K562 (cell line): ENCODE results near the gene TMEM116. TPM values are rescaled to one million over a fixed set of nuclear protein-coding genes. Genes with fewer than 3 reads are reported as not detected.
A peak's percentile ranks its signal among the peaks of the same experiment; 100 is the strongest.

ENCODE experiments used
- BCL6 ChIP-seq: fragments of 250-450 bp; sonication (Bioruptor Pico); IDR thresholded peaks from 2 replicates; pipeline ENCODE4 v1.4.0; 2020
- BMI1 ChIP-seq: fragments of 150-350 bp; IDR thresholded peaks from 2 replicates; pipeline ENCODE4 v1.6.1; 2014; ENCODE audit warnings: low read length
- BRD4 ChIP-seq: fragments of 200-600 bp; sonication (generic); IDR thresholded peaks from 2 replicates; pipeline ENCODE4 v1.6.1; 2017; ENCODE audit warnings: inconsistent platforms
- KDM4B ChIP-seq, 2 experiments: fragments of 450-650 bp in 1 of 2; sonication (generic) in 1 of 2; IDR thresholded peaks; 2 replicates each; pipeline ENCODE4 v1.6.1; 2016 to 2017; ENCODE audit warnings: borderline replicate concordance in 2 of 2, antibody characterized with exemption in 1 of 2, low read depth in 1 of 2, mild to moderate bottlenecking in 1 of 2
- MYC ChIP-seq, 2 experiments: fragments of 250-450 bp in 1 of 2; sonication (Bioruptor Pico) in 1 of 2; IDR thresholded peaks; 2 replicates each; pipeline versions ENCODE4 v1.5.1 to v1.6.1; 2012 to 2021; ENCODE audit warnings: low read depth in 2 of 2, borderline replicate concordance in 1 of 2, improper control_type of control experiment in 1 of 2, low read length in 1 of 2, mild to moderate bottlenecking in 1 of 2, moderate library complexity in 1 of 2
- RREB1 ChIP-seq: fragments of 250-450 bp; sonication (Bioruptor Pico); IDR thresholded peaks from 2 replicates; pipeline ENCODE4 v1.4.0; 2020
- THRA ChIP-seq: fragments of 450-650 bp; IDR thresholded peaks from 2 replicates; pipeline ENCODE4 v1.6.1; 2017; ENCODE audit warnings: mild to moderate bottlenecking, moderate library complexity
- ZC3H8 ChIP-seq: fragments of 450-650 bp; IDR thresholded peaks from 2 replicates; pipeline ENCODE4 v1.6.1; 2017
- ZNF140 ChIP-seq: fragments of 250-450 bp; sonication (Bioruptor Pico); IDR thresholded peaks from 2 replicates; pipeline ENCODE4 v1.8.0; 2021; ENCODE audit warnings: moderate library complexity, mild to moderate bottlenecking, inconsistent platforms
- ZNF280A ChIP-seq: fragments of 450-650 bp; IDR thresholded peaks from 2 replicates; pipeline ENCODE4 v1.6.1; 2018; ENCODE audit warnings: mild to moderate bottlenecking, low read depth; ENCODE audit not compliant: partially characterized antibody
- polyA plus RNA-seq, 8 experiments: library from polyadenylated mRNA; depleted of rRNA in 4 of 8; stranded (reverse) in 5 of 8; unstranded in 3 of 8; fragments of >200 nt; fragmentation: Nextera tagmentation in 2 of 8; fragmentation: Illumina TruSeq in 1 of 8; extraction: Ambion mirVana in 2 of 8; extraction: Trizol in 1 of 8; gene quantifications; 2 replicates each; pipeline versions ENCODE4 v1.2.1 to v1.2.3, GENCODE V29; 2011 to 2014; ENCODE audit warnings: inconsistent platforms in 1 of 8, missing spikeins in 1 of 8
- total RNA-seq, 7 experiments: library from RNA; depleted of rRNA in 6 of 7; stranded (reverse); fragments of >200 nt in 6 of 7; fragmentation: Illumina TruSeq in 2 of 7; extraction: Trizol in 2 of 7; gene quantifications; 2 replicates each; pipeline versions ENCODE4 v1.2.1 to v1.2.3, GENCODE V29; 2011 to 2021; ENCODE audit warnings: low replicate concordance in 1 of 7
- TF ChIP-seq, protein P1 (sequence below): sonication (generic); formaldehyde crosslinking; IDR thresholded peaks from 2 replicates; pipeline ENCODE4 v1.8.1; 2022; ENCODE audit warnings: missing genetic modification reagents
- TF ChIP-seq, protein P2 (sequence below): fragments of 450-650 bp; formaldehyde crosslinking; IDR thresholded peaks from 2 replicates; pipeline ENCODE4 v1.4.0; 2022; ENCODE audit warnings: missing genetic modification characterization
- TF ChIP-seq, protein P3 (sequence below), 3 experiments: fragments of 200-800 bp in 1 of 3; sonication (Bioruptor generic) in 1 of 3; sonication (generic) in 1 of 3; formaldehyde crosslinking in 1 of 3; IDR thresholded peaks; 2 replicates each; pipeline versions ENCODE4 v1.6.1 to v1.8.0; 2016 to 2022; ENCODE audit warnings: mild to moderate bottlenecking in 2 of 3, missing compliant biosample characterization in 2 of 3, missing genetic modification characterization in 2 of 3, missing genetic modification reagents in 1 of 3

Gene TMEM116
- total and polyA plus RNA-seq, 9 of the 15 experiments (the other 6 are each of a cell fraction or from before 2014, with no cell fraction given): 5.2 to 78.6 (median 13.9) TPM

DNA sequence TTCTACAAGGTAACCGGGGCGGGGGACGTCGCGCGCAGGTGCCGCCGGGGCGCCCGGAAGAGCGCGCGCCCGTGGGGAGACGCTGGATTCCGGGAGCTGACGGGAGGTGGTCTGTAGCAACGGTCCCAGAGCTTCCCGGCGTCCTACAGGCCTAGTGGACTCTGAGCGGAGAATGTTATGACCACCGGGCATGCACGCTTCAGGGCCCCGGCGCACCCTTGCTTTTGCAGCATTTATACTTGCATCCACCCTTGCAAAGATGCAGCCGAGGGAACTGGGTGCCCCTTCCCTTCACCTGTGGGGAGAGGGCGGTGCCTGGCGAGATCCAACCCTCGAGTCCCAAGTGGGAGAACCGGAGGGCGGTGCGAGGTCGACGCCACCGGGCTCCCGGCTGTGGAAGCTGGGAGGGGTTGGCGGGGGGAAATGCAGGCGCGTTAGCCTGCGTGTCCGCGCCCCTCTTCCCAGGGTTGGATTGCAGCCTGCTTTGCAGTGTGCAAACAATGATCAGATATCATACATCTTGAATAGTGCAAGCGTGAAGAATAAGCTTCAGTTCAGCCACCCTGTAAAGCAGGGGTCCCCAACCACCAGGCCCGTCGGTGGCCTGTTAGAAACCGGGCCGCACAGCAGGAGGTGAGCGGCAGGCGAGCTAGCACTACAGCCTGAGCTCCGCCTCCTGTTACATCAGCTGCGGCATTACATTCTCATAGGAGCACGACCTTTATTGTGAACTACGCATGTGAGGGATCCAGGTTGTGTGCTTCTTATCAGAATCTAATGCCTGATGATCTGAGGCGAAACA is 837 bp upstream of the TMEM116 start (continued):
- TF ChIP-seq ZNF280A (no peak), BRD4 (peak; percentile 50; the same call in 1 of the 2 replicates), ZNF140 (CRISPR knock-in tag) (no peak), RREB1 (no peak), BCL6 (CRISPR knock-in tag) (no peak), THRA (no peak), KDM4B (IDR thresholded peaks at IDR 0.05; ENCODE audit: borderline replicate concordance in 2 of 2, low read depth in 1 of 2) (no peak), MYC (IDR thresholded peaks at IDR 0.05; ENCODE audit: low read depth, low read length) (peak; percentile 81), MYC (CRISPR knock-in tag; IDR thresholded peaks at IDR 0.05; ENCODE audit: borderline replicate concordance, low read depth) (peak; percentile 63; the same call in 1 of the 2 replicates), BMI1 (no peak), ZC3H8 (no peak)
- TF ChIP-seq, protein P1, sequence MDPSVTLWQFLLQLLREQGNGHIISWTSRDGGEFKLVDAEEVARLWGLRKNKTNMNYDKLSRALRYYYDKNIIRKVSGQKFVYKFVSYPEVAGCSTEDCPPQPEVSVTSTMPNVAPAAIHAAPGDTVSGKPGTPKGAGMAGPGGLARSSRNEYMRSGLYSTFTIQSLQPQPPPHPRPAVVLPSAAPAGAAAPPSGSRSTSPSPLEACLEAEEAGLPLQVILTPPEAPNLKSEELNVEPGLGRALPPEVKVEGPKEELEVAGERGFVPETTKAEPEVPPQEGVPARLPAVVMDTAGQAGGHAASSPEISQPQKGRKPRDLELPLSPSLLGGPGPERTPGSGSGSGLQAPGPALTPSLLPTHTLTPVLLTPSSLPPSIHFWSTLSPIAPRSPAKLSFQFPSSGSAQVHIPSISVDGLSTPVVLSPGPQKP: no peak
- TF ChIP-seq, protein P2, sequence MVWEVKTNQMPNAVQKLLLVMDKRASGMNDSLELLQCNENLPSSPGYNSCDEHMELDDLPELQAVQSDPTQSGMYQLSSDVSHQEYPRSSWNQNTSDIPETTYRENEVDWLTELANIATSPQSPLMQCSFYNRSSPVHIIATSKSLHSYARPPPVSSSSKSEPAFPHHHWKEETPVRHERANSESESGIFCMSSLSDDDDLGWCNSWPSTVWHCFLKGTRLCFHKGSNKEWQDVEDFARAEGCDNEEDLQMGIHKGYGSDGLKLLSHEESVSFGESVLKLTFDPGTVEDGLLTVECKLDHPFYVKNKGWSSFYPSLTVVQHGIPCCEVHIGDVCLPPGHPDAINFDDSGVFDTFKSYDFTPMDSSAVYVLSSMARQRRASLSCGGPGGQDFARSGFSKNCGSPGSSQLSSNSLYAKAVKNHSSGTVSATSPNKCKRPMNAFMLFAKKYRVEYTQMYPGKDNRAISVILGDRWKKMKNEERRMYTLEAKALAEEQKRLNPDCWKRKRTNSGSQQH (CRISPR knock-in tag): no peak
- TF ChIP-seq, protein P3, sequence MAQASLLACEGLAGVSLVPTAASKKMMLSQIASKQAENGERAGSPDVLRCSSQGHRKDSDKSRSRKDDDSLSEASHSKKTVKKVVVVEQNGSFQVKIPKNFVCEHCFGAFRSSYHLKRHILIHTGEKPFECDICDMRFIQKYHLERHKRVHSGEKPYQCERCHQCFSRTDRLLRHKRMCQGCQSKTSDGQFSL (CRISPR knock-in tag; IDR thresholded peaks at IDR 0.05): no peak; the same call in 1 of the 2 replicates
- TF ChIP-seq, protein P3 (tag; IDR thresholded peaks at IDR 0.05): no peak
